ENCODE data around the gene ATP5PD. TPM values are rescaled to one million over a fixed set of nuclear protein-coding genes. Genes with fewer than 3 reads are reported as not detected.

The ATP5PD gene
- total and polyA plus RNA-seq, 2 of the 13 experiments (the other 11 are each of a cell fraction or from before 2014, with no cell fraction given) = 158 to 428 TPM

- TF ChIP-seq TAF15 (IDR thresholded peaks at IDR 0.05; ENCODE audit: low read depth, low read length, poor library complexity, severe bottlenecking) (no peak), ZNF772 (CRISPR knock-in tag; IDR thresholded peaks at IDR 0.05) (peak; percentile 9; the same call in 1 of the 2 replicates), SP1 (IDR thresholded peaks at IDR 0.05) (no peak), SP1 (CRISPR knock-in tag; IDR thresholded peaks at IDR 0.05) (no peak), HOXA3 (CRISPR knock-in tag; IDR thresholded peaks at IDR 0.05) (peak; percentile 78), MLX (CRISPR knock-in tag; IDR thresholded peaks at IDR 0.05) (no peak), PLSCR1 (CRISPR knock-in tag; IDR thresholded peaks at IDR 0.05; ENCODE audit: borderline replicate concordance) (no peak), ZNF782 (CRISPR knock-in tag; IDR thresholded peaks at IDR 0.05; ENCODE audit: borderline replicate concordance) (0 out of 2 replicates have a peak, but pooled peaks have one; percentile 17), PHF21A (CRISPR knock-in tag; IDR thresholded peaks at IDR 0.05) (no peak), ZFY (CRISPR knock-in tag; IDR thresholded peaks at IDR 0.05) (peak; percentile 12; the same call in 1 of the 2 replicates), FOSL1 (CRISPR knock-in tag; IDR thresholded peaks at IDR 0.05; ENCODE audit: borderline replicate concordance) (0 out of 2 replicates have a peak, but pooled peaks have one; percentile 27), ZSCAN21 (CRISPR knock-in tag; IDR thresholded peaks at IDR 0.05; ENCODE audit: borderline replicate concordance) (0 out of 2 replicates have a peak, but pooled peaks have one; percentile 7), NCOA5 (CRISPR knock-in tag; IDR thresholded peaks at IDR 0.05) (no peak), ZNF205 (CRISPR knock-in tag; IDR thresholded peaks at IDR 0.05) (no peak), MXI1 (IDR thresholded peaks at IDR 0.05; ENCODE audit: borderline replicate concordance, low read depth, low read length) (0 out of 3 replicates have a peak, but pooled peaks have one; percentile 6), ZNF260 (CRISPR knock-in tag; IDR thresholded peaks at IDR 0.05; ENCODE audit: borderline replicate concordance, low read depth) (no peak)
- TF ChIP-seq, protein P1, sequence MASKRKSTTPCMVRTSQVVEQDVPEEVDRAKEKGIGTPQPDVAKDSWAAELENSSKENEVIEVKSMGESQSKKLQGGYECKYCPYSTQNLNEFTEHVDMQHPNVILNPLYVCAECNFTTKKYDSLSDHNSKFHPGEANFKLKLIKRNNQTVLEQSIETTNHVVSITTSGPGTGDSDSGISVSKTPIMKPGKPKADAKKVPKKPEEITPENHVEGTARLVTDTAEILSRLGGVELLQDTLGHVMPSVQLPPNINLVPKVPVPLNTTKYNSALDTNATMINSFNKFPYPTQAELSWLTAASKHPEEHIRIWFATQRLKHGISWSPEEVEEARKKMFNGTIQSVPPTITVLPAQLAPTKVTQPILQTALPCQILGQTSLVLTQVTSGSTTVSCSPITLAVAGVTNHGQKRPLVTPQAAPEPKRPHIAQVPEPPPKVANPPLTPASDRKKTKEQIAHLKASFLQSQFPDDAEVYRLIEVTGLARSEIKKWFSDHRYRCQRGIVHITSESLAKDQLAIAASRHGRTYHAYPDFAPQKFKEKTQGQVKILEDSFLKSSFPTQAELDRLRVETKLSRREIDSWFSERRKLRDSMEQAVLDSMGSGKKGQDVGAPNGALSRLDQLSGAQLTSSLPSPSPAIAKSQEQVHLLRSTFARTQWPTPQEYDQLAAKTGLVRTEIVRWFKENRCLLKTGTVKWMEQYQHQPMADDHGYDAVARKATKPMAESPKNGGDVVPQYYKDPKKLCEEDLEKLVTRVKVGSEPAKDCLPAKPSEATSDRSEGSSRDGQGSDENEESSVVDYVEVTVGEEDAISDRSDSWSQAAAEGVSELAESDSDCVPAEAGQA (IDR thresholded peaks at IDR 0.05; ENCODE audit: low read depth) = peak; percentile 28; the same call in 1 of the 2 replicates
- TF ChIP-seq, protein P1 (CRISPR knock-in tag; IDR thresholded peaks at IDR 0.05; ENCODE audit: borderline replicate concordance) = no peak
- TF ChIP-seq, protein P2, sequence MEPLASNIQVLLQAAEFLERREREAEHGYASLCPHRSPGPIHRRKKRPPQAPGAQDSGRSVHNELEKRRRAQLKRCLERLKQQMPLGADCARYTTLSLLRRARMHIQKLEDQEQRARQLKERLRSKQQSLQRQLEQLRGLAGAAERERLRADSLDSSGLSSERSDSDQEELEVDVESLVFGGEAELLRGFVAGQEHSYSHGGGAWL (CRISPR knock-in tag; IDR thresholded peaks at IDR 0.05) = 0 out of 2 replicates have a peak, but pooled peaks have one; percentile 25
- TF ChIP-seq, protein P3, sequence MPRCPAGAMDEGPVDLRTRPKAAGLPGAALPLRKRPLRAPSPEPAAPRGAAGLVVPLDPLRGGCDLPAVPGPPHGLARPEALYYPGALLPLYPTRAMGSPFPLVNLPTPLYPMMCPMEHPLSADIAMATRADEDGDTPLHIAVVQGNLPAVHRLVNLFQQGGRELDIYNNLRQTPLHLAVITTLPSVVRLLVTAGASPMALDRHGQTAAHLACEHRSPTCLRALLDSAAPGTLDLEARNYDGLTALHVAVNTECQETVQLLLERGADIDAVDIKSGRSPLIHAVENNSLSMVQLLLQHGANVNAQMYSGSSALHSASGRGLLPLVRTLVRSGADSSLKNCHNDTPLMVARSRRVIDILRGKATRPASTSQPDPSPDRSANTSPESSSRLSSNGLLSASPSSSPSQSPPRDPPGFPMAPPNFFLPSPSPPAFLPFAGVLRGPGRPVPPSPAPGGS (CRISPR knock-in tag; IDR thresholded peaks at IDR 0.05) = 0 out of 2 replicates have a peak, but pooled peaks have one; percentile 15
Observed at GRCh38 chr17:75077496-75078283, 30.9 kb upstream of the ATP5PD start (continued).
